Lower lobe of right lung (tissue), 2 donors: ENCODE results near the gene AP2A2. TPM values are rescaled to one million over a fixed set of nuclear protein-coding genes. Genes with fewer than 3 reads are reported as not detected.

ENCODE experiments used
- ATAC-seq, 2 donors: fragments of 200-7000 bp; cut with Tn5 transposase; one replicate each; pipeline ENCODE4 v1.9.1; 2020 to 2022; ENCODE audit warnings: mild to moderate bottlenecking in 2 of 2, moderate library complexity in 2 of 2
- DNase-seq: peaks from one replicate; pipeline ENCODE4 v3.0.0-alpha.2; 2020
- H3K27ac ChIP-seq: fragments of 200-600 bp; one replicate; pipeline ENCODE4 v1.8.0; 2022
- H3K27me3 ChIP-seq: fragments of 200-600 bp; one replicate; pipeline ENCODE4 v1.8.0; 2022; ENCODE audit warnings: low read depth
- H3K36me3 ChIP-seq: fragments of 200-600 bp; one replicate; pipeline ENCODE4 v1.8.0; 2022; ENCODE audit warnings: mild to moderate bottlenecking
- H3K4me1 ChIP-seq: fragments of 200-600 bp; one replicate; pipeline ENCODE4 v1.8.0; 2022
- H3K4me3 ChIP-seq: fragments of 200-600 bp; one replicate; pipeline ENCODE4 v1.8.0; 2022; ENCODE audit warnings: mild to moderate bottlenecking
- H3K9me3 ChIP-seq: fragments of 200-600 bp; one replicate; pipeline ENCODE4 v1.8.0; 2022
- intact Hi-C: fragments of 100-400 bp; cut with DNase I; formaldehyde crosslinking; loops from one replicate; pipeline ENCODE4 v1.11.0; 2022
- total RNA-seq: library from RNA; stranded (reverse); fragmentation: NEBNext Ultra II Directional; extraction: Animal tissue kit (Norgen Biotek cat#: 25700); gene quantifications from one replicate; pipeline ENCODE4 v1.2.1, GENCODE V29; 2021
- TF ChIP-seq, protein P1 (sequence below): fragments of 200-600 bp; IDR thresholded peaks from one replicate; pipeline ENCODE4 v1.8.0; 2022; ENCODE audit warnings: antibody characterized with exemption, mild to moderate bottlenecking
- donor health status: DM: no; HTN: yes; CAD: no; lungs with severe emphysema.

The AP2A2 gene
- total RNA-seq, 1 donor from 2014 or later, result 130 TPM

DNA sequence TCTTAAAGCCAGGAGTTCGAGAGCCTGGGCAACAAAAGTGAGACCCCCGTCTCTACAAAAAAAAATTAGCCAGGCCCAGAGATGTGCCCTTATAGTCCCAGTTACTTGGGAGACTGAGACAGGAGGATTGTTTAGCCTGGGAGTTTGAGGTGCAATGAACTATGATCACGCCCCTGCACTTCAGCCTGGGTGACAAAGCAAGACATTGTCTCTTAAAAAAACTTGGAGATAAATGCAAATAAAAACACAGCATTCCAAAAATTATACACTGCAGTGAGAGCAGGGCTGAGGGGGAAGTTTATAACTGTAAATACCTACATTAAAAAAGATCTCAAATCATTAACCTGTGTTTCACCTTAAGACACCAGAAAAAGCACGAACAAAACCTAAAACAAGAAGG, 22.1 kb downstream of the AP2A2 start:
- peaks cover 28% of the 10 kb centered on the region for H3K36me3 ChIP-seq
- DNase-seq, result no peak
- H3K9me3 ChIP-seq, result no peaks in the 10 kb centered on the region
- TF ChIP-seq, protein P1, sequence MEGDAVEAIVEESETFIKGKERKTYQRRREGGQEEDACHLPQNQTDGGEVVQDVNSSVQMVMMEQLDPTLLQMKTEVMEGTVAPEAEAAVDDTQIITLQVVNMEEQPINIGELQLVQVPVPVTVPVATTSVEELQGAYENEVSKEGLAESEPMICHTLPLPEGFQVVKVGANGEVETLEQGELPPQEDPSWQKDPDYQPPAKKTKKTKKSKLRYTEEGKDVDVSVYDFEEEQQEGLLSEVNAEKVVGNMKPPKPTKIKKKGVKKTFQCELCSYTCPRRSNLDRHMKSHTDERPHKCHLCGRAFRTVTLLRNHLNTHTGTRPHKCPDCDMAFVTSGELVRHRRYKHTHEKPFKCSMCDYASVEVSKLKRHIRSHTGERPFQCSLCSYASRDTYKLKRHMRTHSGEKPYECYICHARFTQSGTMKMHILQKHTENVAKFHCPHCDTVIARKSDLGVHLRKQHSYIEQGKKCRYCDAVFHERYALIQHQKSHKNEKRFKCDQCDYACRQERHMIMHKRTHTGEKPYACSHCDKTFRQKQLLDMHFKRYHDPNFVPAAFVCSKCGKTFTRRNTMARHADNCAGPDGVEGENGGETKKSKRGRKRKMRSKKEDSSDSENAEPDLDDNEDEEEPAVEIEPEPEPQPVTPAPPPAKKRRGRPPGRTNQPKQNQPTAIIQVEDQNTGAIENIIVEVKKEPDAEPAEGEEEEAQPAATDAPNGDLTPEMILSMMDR, result no peak
- H3K4me3 ChIP-seq, result no peak overlapping the region
- intact Hi-C loops, result no loop called here
- H3K4me1 ChIP-seq, result peaks cover 20% of the 10 kb centered on the region
- H3K27ac ChIP-seq, result no peak overlapping the region
- no peaks in the 10 kb centered on the region for H3K27me3 ChIP-seq
- no peak for ATAC-seq

DNA sequence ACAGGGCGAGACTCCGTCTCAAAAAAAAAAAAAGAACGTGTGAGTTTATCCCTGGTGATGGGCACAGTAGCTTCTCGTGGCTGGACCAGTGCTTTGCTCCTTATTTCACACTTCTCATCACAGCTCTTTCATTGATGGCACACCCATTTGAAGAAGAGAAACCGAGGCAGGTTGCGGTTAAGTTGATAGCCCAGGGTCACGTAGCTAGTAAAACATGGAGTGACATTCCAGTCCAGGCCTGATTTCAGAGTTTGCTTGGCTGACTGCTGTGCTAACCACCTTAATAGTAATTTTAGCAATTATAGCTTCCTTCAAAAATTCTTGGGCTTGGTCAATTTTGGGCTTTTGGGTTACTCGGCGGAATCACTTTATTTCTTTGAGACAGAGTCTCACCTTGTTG, 25.8 kb downstream of the AP2A2 start:
- H3K9me3 ChIP-seq, result no peaks in the 10 kb centered on the region
- H3K4me3 ChIP-seq, result no peak overlapping the region
- TF ChIP-seq, protein P1, result no peak
- H3K36me3 ChIP-seq, result peaks cover 11% of the 10 kb centered on the region
- ATAC-seq (no peak), DNase-seq (no peak)
- H3K4me1 ChIP-seq, result peaks cover 27% of the 10 kb centered on the region
- H3K27ac ChIP-seq, result peak overlapping the region; percentile 56
- no peaks in the 10 kb centered on the region for H3K27me3 ChIP-seq
- intact Hi-C loops, result no loop called here

DNA sequence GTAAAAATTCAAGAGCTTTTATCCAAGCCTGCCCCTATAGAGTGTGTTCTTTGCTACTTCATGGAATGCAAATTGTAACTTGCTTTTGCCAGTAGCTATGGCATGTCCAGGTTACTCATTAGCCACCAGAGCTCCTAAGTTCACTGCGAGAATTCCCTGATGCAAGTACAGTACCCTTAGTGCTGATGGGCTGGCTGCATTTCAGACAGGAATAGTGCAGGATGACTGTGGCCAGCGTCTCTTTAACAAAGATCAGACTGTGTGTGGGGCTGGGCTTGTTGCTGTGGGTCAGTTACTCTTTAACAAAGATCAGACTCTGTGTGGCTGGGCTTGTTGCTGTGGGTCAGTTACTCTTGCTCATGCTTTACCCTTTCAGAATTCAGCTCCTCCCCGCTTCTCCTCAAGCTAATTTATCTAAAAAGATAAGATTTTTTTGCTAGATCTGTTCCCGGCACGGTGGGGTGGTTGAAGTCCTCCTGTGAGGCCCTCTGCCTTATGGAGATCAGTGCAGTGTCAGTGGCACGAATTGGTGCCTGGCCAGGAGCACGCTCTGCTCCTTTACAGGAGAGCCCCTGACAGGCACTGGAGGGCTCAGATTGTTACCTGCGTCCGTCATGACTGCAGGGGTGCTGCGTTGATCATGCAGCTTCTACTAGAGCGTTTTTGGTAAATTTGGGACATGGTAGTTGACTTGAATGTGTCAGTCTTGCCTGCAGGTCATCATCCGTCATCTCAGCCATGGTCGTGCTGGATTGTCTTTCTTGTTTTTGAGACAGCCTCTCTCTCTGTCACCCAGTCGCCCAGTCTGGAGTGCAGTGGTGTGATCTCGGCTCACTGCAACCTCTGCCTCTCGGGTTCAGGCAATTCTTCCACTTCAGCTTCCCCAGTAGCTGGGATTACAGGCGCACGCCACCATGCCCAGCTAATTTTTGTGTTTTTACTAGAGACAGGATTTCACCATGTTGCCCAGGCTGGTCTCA, 27.0 kb downstream of the AP2A2 start:
- Histone ChIP-seq H3K4me1 (peaks cover 27% of the 10 kb centered on the region), H3K4me3 (no peak overlapping the region), H3K27ac (peak overlapping the region; percentile 56), H3K9me3 (no peaks in the 10 kb centered on the region), H3K36me3 (peaks cover 9% of the 10 kb centered on the region), H3K27me3 (no peaks in the 10 kb centered on the region)
- peak; percentile 95 to 96 for ATAC-seq
- intact Hi-C loops, result no loop called here
- TF ChIP-seq, protein P1, result no peak
- no peak for DNase-seq

DNA sequence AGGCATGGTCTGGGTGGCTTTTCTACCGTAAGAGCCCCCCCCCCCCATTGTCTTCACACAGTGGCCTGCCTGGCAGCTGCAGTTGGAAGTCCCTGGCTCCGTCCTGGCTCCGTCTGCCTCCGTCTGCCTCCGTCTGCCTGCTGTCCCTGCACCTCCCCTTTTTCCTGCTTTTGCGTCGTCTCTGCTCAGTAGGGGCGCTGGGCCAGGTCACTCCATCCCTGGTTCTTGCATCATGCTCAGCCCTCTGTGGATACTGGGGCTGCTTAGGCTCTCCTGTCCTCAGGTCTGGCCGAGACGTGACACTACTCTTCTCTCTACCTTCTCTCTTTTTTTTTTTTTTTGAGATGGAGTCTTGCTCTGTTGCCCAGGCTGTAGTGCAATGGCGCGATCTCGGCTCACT, 27.8 kb downstream of the AP2A2 start:
- no peaks in the 10 kb centered on the region for H3K27me3 ChIP-seq
- TF ChIP-seq, protein P1, result no peak
- peaks cover 27% of the 10 kb centered on the region for H3K4me1 ChIP-seq
- intact Hi-C loops, result no loop called here
- no peak overlapping the region for H3K27ac ChIP-seq
- peaks cover 15% of the 10 kb centered on the region for H3K36me3 ChIP-seq
- peak in 1 of 2 donors; percentile 39 for ATAC-seq
- no peaks in the 10 kb centered on the region for H3K9me3 ChIP-seq
- no peak for DNase-seq
- H3K4me3 ChIP-seq, result no peak overlapping the region

DNA sequence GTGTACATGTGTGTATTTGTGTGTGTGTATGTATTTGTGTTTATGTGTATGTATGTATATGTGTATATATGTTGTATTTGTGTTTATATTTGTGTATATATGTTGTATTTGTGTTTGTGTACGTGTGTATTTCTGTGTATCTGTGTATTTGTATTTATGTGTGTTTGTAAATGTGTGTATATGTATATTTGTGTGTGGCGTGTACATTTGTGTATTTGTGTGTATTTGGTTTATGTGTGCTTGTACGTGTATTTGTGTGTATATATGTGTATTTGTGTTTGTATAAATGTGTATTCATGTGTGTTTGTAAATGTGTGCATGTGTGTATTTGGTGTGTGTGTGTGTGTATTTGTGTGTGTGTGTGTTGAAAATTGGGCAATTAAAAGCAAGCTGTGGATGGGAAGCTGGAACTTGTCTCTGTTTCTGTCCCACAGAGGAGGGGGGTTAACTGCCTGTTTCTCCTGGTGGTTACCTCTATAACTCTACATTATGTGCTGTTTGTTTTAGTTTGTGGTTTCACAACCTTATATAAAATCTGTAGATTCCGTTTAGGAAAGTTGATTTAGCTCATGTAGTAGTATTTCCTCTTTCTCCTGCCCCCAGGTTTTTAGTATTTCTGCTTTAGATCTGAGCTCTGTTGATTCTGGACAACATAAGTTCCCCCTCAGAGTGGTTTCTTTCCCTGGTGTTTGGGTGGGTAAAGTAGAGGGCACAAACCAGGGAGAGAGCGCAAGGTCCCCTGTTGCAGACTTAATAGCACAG, 28.9 kb downstream of the AP2A2 start:
- Histone ChIP-seq H3K27me3 (no peaks in the 10 kb centered on the region), H3K36me3 (peaks cover 20% of the 10 kb centered on the region), H3K4me3 (no peak overlapping the region), H3K9me3 (no peaks in the 10 kb centered on the region), H3K4me1 (peaks cover 27% of the 10 kb centered on the region), H3K27ac (no peak overlapping the region)
- no peak for ATAC-seq
- no peak for DNase-seq
- TF ChIP-seq, protein P1, result no peak
- intact Hi-C loops, result no loop called here
